IPS-NIHi7 (cell line): ENCODE data around the gene ATP2B2.
"Not testable (repeated sequence)": the region's sequence is repeated elsewhere in the genome, so short reads cannot be mapped to it uniquely, and the experiment has no call there.

ENCODE experiments used
- DNase-seq: peaks from one replicate; pipeline ENCODE4 v3.0.0; 2012; ENCODE audit warnings: mixed read lengths; ENCODE audit errors: extremely low spot score

ATP2B2 gene

GRCh38 chr3:10383850-10384248, 121.5 kb downstream of the ATP2B2 start:
- no peak for DNase-seq

- no peak for DNase-seq
Measured at GRCh38 chr3:10382892-10383849, 122.2 kb downstream of the ATP2B2 start.

GRCh38 chr3:10382445-10382844, 122.9 kb downstream of the ATP2B2 start:
- DNase-seq = not testable (repeated sequence)

GRCh38 chr3:10381336-10381735, 124.0 kb downstream of the ATP2B2 start:
- DNase-seq = no peak

GRCh38 chr3:10380906-10381305, 124.5 kb downstream of the ATP2B2 start:
- DNase-seq = no peak

GRCh38 chr3:10379961-10380360, 125.4 kb downstream of the ATP2B2 start:
- DNase-seq = no peak

- DNase-seq = no peak
Measured at GRCh38 chr3:10379161-10379560, 126.2 kb downstream of the ATP2B2 start.

GRCh38 chr3:10378742-10379141, 126.6 kb downstream of the ATP2B2 start:
- no peak for DNase-seq

- DNase-seq = no peak
Measured at GRCh38 chr3:10378246-10378645, 127.1 kb downstream of the ATP2B2 start.

- DNase-seq = no peak
Measured at GRCh38 chr3:10377148-10377725, 128.1 kb downstream of the ATP2B2 start.

GRCh38 chr3:10376353-10376752, 129.0 kb downstream of the ATP2B2 start:
- DNase-seq = no peak

- DNase-seq = no peak
Measured at GRCh38 chr3:10375296-10376053, 129.9 kb downstream of the ATP2B2 start.

- no peak for DNase-seq
Measured at GRCh38 chr3:10374311-10374710, 131.1 kb downstream of the ATP2B2 start.

GRCh38 chr3:10373686-10374261, 131.6 kb downstream of the ATP2B2 start:
- no peak for DNase-seq

GRCh38 chr3:10371789-10372188, 133.6 kb downstream of the ATP2B2 start:
- DNase-seq = no peak

- DNase-seq = no peak
Measured at GRCh38 chr3:10371167-10371566, 134.2 kb downstream of the ATP2B2 start.

- DNase-seq = no peak
Measured at GRCh38 chr3:10370429-10370828, 135.0 kb downstream of the ATP2B2 start.

GRCh38 chr3:10368512-10368911, 136.9 kb downstream of the ATP2B2 start:
- no peak for DNase-seq

- no peak for DNase-seq
Measured at GRCh38 chr3:10367506-10367905, 137.9 kb downstream of the ATP2B2 start.

GRCh38 chr3:10366651-10367101, 138.7 kb downstream of the ATP2B2 start:
- DNase-seq = peak; percentile 57

GRCh38 chr3:10365791-10366190, 139.6 kb downstream of the ATP2B2 start:
- DNase-seq = no peak

- no peak for DNase-seq
Measured at GRCh38 chr3:10365316-10365715, 140.1 kb downstream of the ATP2B2 start.
